Activated CD4-positive, alpha-beta T cell treated with anti-CD3 and anti-CD28 coated beads for 1 hour (primary cell): ENCODE results near the gene EXTL1.

Source experiments
- DNase-seq: peaks from one replicate; pipeline ENCODE4 v3.0.0-alpha.2; 2020

The EXTL1 gene

GRCh38 chr1:26075421-26076144 lies 54.0 kb downstream of the EXTL1 start:
- no peak for DNase-seq

GRCh38 chr1:26077524-26077923 lies 55.9 kb downstream of the EXTL1 start:
- DNase-seq: no peak

- no peak for DNase-seq
Measured at GRCh38 chr1:26078286-26079177, 57.0 kb downstream of the EXTL1 start.

- no peak for DNase-seq
Measured at GRCh38 chr1:26079178-26079563, 57.6 kb downstream of the EXTL1 start.

GRCh38 chr1:26079960-26080814 lies 58.6 kb downstream of the EXTL1 start:
- no peak for DNase-seq

- no peak for DNase-seq
Measured at GRCh38 chr1:26081267-26082019, 59.9 kb downstream of the EXTL1 start.

GRCh38 chr1:26082020-26082350 lies 60.4 kb downstream of the EXTL1 start:
- no peak for DNase-seq

GRCh38 chr1:26083208-26083607 lies 61.6 kb downstream of the EXTL1 start:
- DNase-seq: no peak

- no peak for DNase-seq
Measured at GRCh38 chr1:26084091-26084561, 62.6 kb downstream of the EXTL1 start.

- no peak for DNase-seq
Measured at GRCh38 chr1:26084844-26085243, 63.3 kb downstream of the EXTL1 start.
